GM12891 (cell line): ENCODE results near the gene FNDC10.

ENCODE experiments used
- PAX5 ChIP-seq: IDR thresholded peaks from 2 replicates; pipeline ENCODE4 v1.6.1; 2011; ENCODE audit warnings: low read length, moderate library complexity, mild to moderate bottlenecking; ENCODE audit not compliant: insufficient read depth, severe bottlenecking
- POLR2A ChIP-seq: IDR thresholded peaks from 2 replicates; pipeline ENCODE4 v1.6.1; 2011; ENCODE audit warnings: low read depth, low read length, control low read depth
- POLR2AphosphoS5 ChIP-seq: IDR thresholded peaks from 2 replicates; pipeline ENCODE4 v1.6.1; 2011; ENCODE audit warnings: low read depth, low read length, control low read depth
- POU2F2 ChIP-seq: IDR thresholded peaks from 2 replicates; pipeline ENCODE4 v1.6.1; 2011; ENCODE audit warnings: low read depth, mild to moderate bottlenecking, control low read depth, low read length, moderate library complexity
- SPI1 ChIP-seq: IDR thresholded peaks from 2 replicates; pipeline ENCODE4 v1.6.1; 2011; ENCODE audit warnings: low read depth, low read length, control low read depth

DNA sequence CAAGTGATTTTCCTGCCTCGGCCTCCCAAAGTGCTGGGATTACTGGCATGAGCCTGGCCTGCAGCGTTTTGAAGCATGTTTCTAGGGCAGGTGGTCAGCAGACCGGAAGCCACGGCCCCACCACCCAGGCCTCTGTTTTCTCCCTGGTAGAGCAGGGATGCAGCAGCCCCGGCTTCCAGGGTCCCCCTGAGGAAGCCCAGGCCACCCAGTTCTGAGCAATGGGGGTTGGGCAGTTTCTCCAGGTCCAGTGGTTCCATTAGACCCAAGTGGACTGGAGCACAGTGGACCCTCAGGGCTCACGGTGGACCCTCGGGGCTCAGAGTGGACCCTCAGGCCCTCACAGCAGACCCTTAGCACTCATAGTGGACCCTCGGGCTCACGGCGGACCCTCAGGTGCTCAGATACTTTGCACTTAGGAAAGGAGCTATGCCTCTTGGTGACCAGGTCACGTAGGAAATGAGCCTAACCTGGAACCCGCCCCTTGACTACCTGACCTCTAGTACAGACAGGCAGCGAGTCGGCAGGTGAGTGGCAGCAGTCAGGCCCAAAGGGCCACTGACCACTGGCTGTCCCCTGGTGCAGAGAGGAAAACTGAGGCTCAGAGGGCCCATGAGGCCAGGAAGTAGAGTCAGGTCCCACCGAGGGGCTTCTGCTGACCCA is 4.6 kb upstream of the FNDC10 start:
- TF ChIP-seq POU2F2, result no peak
- TF ChIP-seq SPI1, result no peak
- no peak for TF ChIP-seq POLR2AphosphoS5
- no peak for TF ChIP-seq POLR2A
- no peak for TF ChIP-seq PAX5
